ENCODE data around the gene PAGR1. TPM values are rescaled to one million over a fixed set of nuclear protein-coding genes. Genes with fewer than 3 reads are reported as not detected.

PAGR1 gene
- total and polyA plus RNA-seq, 2 of the 4 experiments (the other 2 are of a cell fraction) = 10.6 to 22.1 TPM

- CTCF ChIA-PET = no interaction called here
- H2BK120ac ChIP-seq (ENCODE audit: low read depth, low read length) = no peak overlapping the region
- H3K9me1 ChIP-seq (ENCODE audit: insufficient read depth, low read length) = no peaks in the 10 kb centered on the region
- DNase-seq (no peak), ATAC-seq (ENCODE audit: low read depth) (no peak)
- H3K4me2 ChIP-seq (ENCODE audit: low read depth, low read length) = no peak overlapping the region
- no peak overlapping the region for H4K8ac ChIP-seq (ENCODE audit: low read depth in 2 of 2, low read length in 2 of 2)
- in situ Hi-C loops (cut with MboI; ENCODE audit: low sequenced_read_pairs) = no loop called here
- H2AK5ac ChIP-seq (ENCODE audit: low read depth, low read length) = no peak overlapping the region
- H3K56ac ChIP-seq (ENCODE audit: extremely low read depth, insufficient read depth, low read length) = no peak overlapping the region
- no peak overlapping the region for H3K4ac ChIP-seq (ENCODE audit: low read depth, low read length)
- H4K91ac ChIP-seq (ENCODE audit: insufficient read depth, low read depth, low read length) = no peak overlapping the region
- H4K20me1 ChIP-seq (ENCODE audit: insufficient read depth, low read length) = no peaks in the 10 kb centered on the region; the same call in 1 of the 2 replicates
- H2AK9ac ChIP-seq (replicated peaks; ENCODE audit: low read depth, low read length, poor library complexity) = no peak overlapping the region
- BruUV-seq (replicated peaks) = no TSS peak
- H3K14ac ChIP-seq (replicated peaks; ENCODE audit: low read depth, low read length) = no peak overlapping the region
- H3K36me3 ChIP-seq (ENCODE audit: control insufficient read depth, insufficient read depth, low read length) = peaks cover 71% of the 10 kb centered on the region
- intact Hi-C loops (cut with micrococcal nuclease) = no loop called here
- no peak overlapping the region for H3K9ac ChIP-seq (ENCODE audit: low read depth, low read length)
- H3K27ac ChIP-seq (ENCODE audit: insufficient read depth, low read length) = no peak overlapping the region
- H2AFZ ChIP-seq (replicated peaks; ENCODE audit: low read length, poor library complexity) = peak overlapping the region; percentile 53
- no peak overlapping the region for H3K23ac ChIP-seq (ENCODE audit: low read depth, low read length)
- H2BK5ac ChIP-seq (ENCODE audit: low read depth, low read length, poor library complexity, severe bottlenecking) = no peak overlapping the region
- no peak overlapping the region for H4K5ac ChIP-seq (ENCODE audit: low read depth, low read length)
- peaks cover 0 to 23% of the 10 kb centered on the region in 2 experiments; a peak in 1 of 4 replicates for H3K79me1 ChIP-seq (ENCODE audit: low read depth in 1 of 2, low read length in 2 of 2)
- no peak overlapping the region for H3K4me3 ChIP-seq (ENCODE audit: insufficient read depth, low read depth, low read length)
- no peak overlapping the region for H2BK20ac ChIP-seq (ENCODE audit: low read depth, low read length)
- H2BK15ac ChIP-seq (ENCODE audit: low read depth, low read length) = no peak overlapping the region
- dilution Hi-C loops (cut with HindIII; ENCODE audit: low sequenced_read_pairs, unreplicated experiment) = no loop called here
- TF ChIP-seq, protein P1, sequence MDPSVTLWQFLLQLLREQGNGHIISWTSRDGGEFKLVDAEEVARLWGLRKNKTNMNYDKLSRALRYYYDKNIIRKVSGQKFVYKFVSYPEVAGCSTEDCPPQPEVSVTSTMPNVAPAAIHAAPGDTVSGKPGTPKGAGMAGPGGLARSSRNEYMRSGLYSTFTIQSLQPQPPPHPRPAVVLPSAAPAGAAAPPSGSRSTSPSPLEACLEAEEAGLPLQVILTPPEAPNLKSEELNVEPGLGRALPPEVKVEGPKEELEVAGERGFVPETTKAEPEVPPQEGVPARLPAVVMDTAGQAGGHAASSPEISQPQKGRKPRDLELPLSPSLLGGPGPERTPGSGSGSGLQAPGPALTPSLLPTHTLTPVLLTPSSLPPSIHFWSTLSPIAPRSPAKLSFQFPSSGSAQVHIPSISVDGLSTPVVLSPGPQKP (IDR thresholded peaks at IDR 0.05; ENCODE audit: borderline replicate concordance, low read depth, low read length) = no peak
- 0 out of 2 replicates have a peak, but pooled peaks have one; percentile 15 for TF ChIP-seq CEBPB (IDR thresholded peaks at IDR 0.05; ENCODE audit: low read depth, low read length)
- WGBS, 2 experiments (ENCODE audit: extremely low coverage in 2 of 2, insufficient read length in 1 of 2) = 93% methylated on average over 25 of the region's 28 CpGs; no CpG with 5 or more reads in 1 of the 2 experiments
- no peaks in the 10 kb centered on the region for H3K9me3 ChIP-seq (ENCODE audit: control insufficient read depth, insufficient read depth, low read length)
- POLR2A ChIA-PET (ENCODE audit: unreplicated experiment) = no interaction called here
- no peaks in the 10 kb centered on the region; the same call in 1 of the 2 replicates for H3K4me1 ChIP-seq (ENCODE audit: control insufficient read depth, insufficient read depth, low read length)
- no peaks in the 10 kb centered on the region for H3K27me3 ChIP-seq (ENCODE audit: control insufficient read depth, insufficient read depth, low read length)
- no peak overlapping the region for H3K18ac ChIP-seq (ENCODE audit: low read depth, low read length)
Measured at GRCh38 chr16:29844575-29845331, 28.8 kb downstream of the PAGR1 start.
